ENCODE results near the gene FGFR1OP2.

Gene FGFR1OP2

DNA sequence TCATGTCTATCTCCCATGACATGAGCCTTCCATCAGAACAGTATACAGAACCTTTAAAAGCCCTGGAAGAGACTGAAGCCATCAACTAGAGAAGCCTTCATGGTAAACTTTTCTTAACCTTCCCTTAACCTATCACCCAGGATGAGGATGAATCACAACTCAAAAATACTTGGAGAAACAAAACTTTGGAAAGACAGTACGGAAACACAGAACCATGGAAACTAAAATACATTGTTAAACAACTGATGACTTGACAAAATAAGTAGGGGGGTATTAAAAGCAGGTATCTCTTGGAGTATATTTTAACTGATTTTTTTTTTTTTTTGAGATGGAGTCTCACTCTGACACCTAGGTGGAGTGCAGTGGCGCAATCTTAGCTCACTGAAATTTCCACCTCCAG, 67.2 kb downstream of the FGFR1OP2 start:
- DNase-seq, result no peak

DNA sequence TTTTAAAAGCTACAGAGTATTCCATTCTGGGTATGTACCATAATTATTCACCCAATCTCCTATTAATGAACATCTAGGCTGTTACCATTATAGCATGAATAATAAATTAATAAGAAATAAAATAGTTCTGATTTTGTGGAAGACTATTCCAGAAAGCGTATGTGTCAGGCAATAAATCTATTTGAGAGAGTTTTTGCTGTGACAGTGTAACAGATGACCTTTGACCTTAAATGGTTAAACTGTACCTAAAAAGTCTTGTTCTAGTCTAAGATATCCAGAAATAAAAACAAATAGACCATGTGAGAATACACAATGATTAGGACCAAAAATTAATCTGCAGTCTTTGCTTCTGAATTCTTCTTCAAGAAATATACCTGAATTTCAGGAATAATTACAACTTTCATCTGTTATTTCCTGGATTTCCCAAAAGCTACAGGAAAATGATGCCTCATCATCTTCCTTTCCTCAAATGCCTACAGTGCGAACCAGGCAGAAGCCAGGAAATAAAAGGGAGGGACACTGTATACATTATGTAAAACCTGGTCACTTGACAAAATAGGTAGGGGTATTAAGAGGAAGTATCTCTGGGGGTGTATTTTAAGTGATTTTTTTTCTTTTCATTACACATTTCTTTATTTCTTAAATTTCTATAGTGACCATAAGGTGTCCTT, 68.7 kb downstream of the FGFR1OP2 start:
- DNase-seq, result no peak

DNA sequence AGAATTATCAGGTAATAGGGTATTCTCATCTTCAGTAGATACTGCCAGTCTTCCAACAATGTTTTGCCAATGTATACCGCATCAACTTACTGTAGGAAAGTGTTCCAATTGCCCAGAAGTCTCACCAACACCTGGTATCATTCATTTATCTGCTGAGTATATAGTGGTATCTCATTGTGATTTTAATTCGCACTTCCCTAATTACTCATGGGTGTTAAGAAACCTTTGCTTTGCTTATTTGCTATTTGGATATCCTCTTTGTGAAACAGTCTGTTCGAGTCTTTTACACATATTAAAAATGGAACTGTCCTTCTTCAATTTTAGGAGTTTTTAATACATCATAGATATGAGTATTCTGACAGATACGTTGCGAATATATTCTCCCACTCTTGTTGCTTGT, 69.8 kb downstream of the FGFR1OP2 start:
- no peak for DNase-seq

GRCh38 chr12:27009881-27010301, 71.6 kb downstream of the FGFR1OP2 start:
- no peak for DNase-seq

DNA sequence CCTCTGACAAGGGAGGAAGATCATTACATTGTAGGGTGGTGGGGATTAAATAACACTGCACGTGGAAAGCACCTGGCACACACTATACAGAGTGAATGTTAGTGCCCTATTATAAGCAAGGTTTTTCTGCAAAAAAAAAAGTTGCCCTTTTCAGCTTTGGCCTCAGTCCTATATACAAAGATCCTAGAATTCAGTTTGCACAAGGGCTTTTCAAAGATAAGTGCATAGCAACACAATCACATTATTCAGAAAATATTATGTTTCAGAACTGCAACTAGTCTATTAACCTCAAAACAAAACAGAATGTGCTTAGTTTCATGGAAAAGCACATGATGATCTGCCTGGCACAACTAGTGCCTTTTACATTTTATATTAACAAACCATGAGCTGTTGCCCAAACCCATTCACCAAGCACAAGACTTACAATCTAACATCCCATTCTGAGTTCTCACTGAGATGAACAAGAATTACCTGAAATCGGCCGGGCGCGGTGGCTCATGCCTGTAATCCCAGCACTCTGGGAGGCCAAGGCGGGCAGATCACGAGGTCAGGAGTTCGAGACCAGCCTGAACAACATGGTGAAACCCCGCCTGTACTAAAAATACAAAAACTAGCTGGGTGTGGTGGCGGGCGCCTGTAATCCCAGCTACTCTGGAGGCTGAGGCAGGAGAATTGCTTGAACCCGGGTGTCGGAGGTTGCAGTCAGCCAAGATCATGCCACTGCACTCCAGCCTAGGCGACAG, 74.1 kb downstream of the FGFR1OP2 start:
- no peak for DNase-seq

DNA sequence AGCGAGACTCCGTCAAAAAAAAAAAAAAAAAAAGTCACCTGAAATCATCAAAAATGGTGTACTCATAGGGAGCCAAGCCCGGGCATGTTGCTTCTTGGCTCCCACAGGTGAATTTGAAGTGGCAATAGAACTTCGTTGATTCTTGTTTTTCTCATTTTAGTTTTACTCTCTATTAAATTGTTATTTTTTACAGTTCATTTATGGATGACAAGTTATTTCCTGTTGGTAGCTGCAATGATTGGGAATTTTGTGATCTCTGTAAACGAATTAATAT, 74.6 kb downstream of the FGFR1OP2 start:
- DNase-seq, result no peak

- DNase-seq, result no peak
Observed at GRCh38 chr12:27013611-27014084, 75.4 kb downstream of the FGFR1OP2 start.

GRCh38 chr12:27014085-27014858, 76.0 kb downstream of the FGFR1OP2 start, which contains the start of gene TM7SF3:
TSS of gene TM7SF3 (minus strand) at chr12:27014384. CDS start at chr12:27014168, 216 bp downstream.
- DNase-seq, result peak; percentile 97

- no peak for DNase-seq
Observed at GRCh38 chr12:27014859-27015729, 76.8 kb downstream of the FGFR1OP2 start.

- peak; percentile 53 for DNase-seq
Observed at GRCh38 chr12:27015730-27016076, 77.4 kb downstream of the FGFR1OP2 start.

Measured in central memory CD4-positive, alpha-beta T cell (primary cell).